Fibroblast of lung (primary cell): ENCODE measurements around the gene MTAP. TPM values are rescaled to one million over a fixed set of nuclear protein-coding genes. Genes with fewer than 3 reads are reported as not detected.
A peak's percentile ranks its signal among the peaks of the same experiment; 100 is the strongest.

Source experiments
- DNase-seq, 2 donors: peaks; one replicate each; pipeline versions ENCODE4 v3.0.0 to v3.0.0-alpha.2; 2010; ENCODE audit warnings: low read depth in 2 of 2
- H2AFZ ChIP-seq: 2 replicates; pipeline ENCODE4 v1.5.1; 2012; ENCODE audit warnings: low read length, control low read depth, inconsistent platforms
- H3K27ac ChIP-seq: 2 replicates; pipeline ENCODE4 v1.5.1; 2011; ENCODE audit warnings: low read length, control low read depth; ENCODE audit not compliant: insufficient read depth
- H3K27me3 ChIP-seq: 2 replicates; pipeline ENCODE4 v1.5.1; 2011; ENCODE audit warnings: mild to moderate bottlenecking, low read length; ENCODE audit not compliant: control insufficient read depth, insufficient read depth
- H3K36me3 ChIP-seq: 2 replicates; pipeline ENCODE4 v1.5.1; 2011; ENCODE audit warnings: low read length; ENCODE audit not compliant: control insufficient read depth, insufficient read depth
- H3K4me1 ChIP-seq: 2 replicates; pipeline ENCODE4 v1.5.1; 2011; ENCODE audit warnings: low read length; ENCODE audit not compliant: control insufficient read depth, insufficient read depth; ENCODE audit errors: extremely low read depth
- H3K4me2 ChIP-seq: 2 replicates; pipeline ENCODE4 v1.5.1; 2011; ENCODE audit warnings: low read length, control low read depth; ENCODE audit not compliant: insufficient read depth; ENCODE audit errors: extremely low read depth
- H3K4me3 ChIP-seq, 4 experiments: fragments of 200-600 bp in 1 of 4; sonication (generic) in 1 of 4; replicated peaks in 1 of 4; 2 replicates each; pipeline ENCODE4 v1.5.1; 2011 to 2016; ENCODE audit warnings: low read length in 4 of 4, low read depth in 3 of 4, mild to moderate bottlenecking in 3 of 4, control low read depth in 2 of 4, inconsistent platforms in 1 of 4, mixed read lengths in 1 of 4; ENCODE audit not compliant: insufficient read depth in 1 of 4; ENCODE audit errors: control extremely low read depth in 1 of 4
- H3K79me2 ChIP-seq: 2 replicates; pipeline ENCODE4 v1.5.1; 2012; ENCODE audit warnings: mild to moderate bottlenecking, low read length, inconsistent platforms; ENCODE audit not compliant: control insufficient read depth, insufficient read depth
- H3K9ac ChIP-seq: 2 replicates; pipeline ENCODE4 v1.5.1; 2011; ENCODE audit warnings: mild to moderate bottlenecking, low read length, control low read depth; ENCODE audit not compliant: insufficient read depth
- H3K9me3 ChIP-seq: 2 replicates; pipeline ENCODE4 v1.5.1; 2012; ENCODE audit warnings: low read depth, low read length; ENCODE audit not compliant: control insufficient read depth, insufficient read depth
- H4K20me1 ChIP-seq: 2 replicates; pipeline ENCODE4 v1.5.1; 2011; ENCODE audit warnings: low read length; ENCODE audit not compliant: control insufficient read depth, insufficient read depth; ENCODE audit errors: extremely low read depth
- EZH2 ChIP-seq: IDR thresholded peaks from 2 replicates; pipeline ENCODE4 v1.5.1; 2012; ENCODE audit warnings: low read length, control low read depth, mild to moderate bottlenecking; ENCODE audit errors: missing control alignments
- polyA plus RNA-seq, 2 donors: library from polyadenylated mRNA; depleted of rRNA in 1 of 2; stranded (reverse) in 1 of 2; unstranded in 1 of 2; fragments of >200 nt; gene quantifications; 2 replicates each; pipeline ENCODE4 v1.2.1, GENCODE V29; 2011 to 2012; ENCODE audit warnings: missing spikeins in 1 of 2
- total RNA-seq: library from RNA; depleted of rRNA; stranded (reverse); fragments of >200 nt; gene quantifications from 2 replicates; pipeline ENCODE4 v1.2.1, GENCODE V29; 2014
- TF ChIP-seq, protein P1 (sequence below), 2 donors: IDR thresholded peaks in 1 of 2; conservative IDR thresholded peaks in 1 of 2; 1 replicate in 1 of 2; 2 replicates in 1 of 2; pipeline ENCODE4 v1.5.1; 2011 to 2012; ENCODE audit warnings: low read length in 2 of 2, control low read depth in 1 of 2, inconsistent platforms in 1 of 2, low read depth in 1 of 2, mild to moderate bottlenecking in 1 of 2

The MTAP gene
- total and polyA plus RNA-seq, 2 donors (not counting 1 experiment from before 2014, with no cell fraction given): 20.0 to 27.6 TPM

DNA sequence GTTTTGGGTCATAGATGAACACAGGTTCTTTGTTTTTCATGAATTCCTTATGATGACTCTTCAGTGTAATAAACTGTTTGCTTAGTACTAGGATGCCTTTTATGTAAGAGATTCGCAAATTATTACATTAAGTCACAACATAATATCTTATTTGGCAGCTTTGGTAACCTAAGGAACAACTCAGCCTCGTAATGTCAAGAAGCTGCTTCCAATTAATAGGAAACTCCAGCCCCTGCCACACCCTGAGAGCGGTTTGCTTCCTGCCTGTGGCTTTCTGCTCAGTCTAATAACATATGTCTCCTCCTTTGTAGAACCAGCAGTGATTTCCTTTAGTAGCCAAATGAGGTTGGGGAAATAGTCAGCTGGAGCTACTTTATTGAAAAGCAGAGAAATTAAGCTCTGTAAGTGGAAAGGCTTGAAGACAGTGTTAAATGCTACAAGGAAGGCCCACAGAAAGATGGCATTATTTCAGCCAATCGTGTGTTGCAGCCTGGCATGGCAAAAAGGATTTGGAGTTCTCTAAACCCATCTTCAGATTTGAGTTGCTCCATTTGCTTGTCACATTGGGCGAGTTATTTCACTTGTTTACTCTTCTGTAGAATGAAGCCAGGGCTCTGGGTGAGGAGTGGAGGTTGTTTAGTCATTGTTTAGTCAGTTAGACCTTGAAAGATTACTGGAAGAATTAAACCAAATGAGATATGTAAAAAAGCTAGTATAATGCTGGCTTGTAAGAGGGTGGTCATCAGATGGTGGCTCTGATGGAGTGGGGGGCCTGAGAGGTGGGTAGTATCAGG is 54.1 kb downstream of the MTAP start:
- Histone ChIP-seq H3K4me3 (no peak overlapping the region), H3K36me3 (peaks cover 8% of the 10 kb centered on the region), H3K79me2 (no peaks in the 10 kb centered on the region), H2AFZ (no peak overlapping the region), H3K4me1 (peaks cover 16% of the 10 kb centered on the region), H3K27me3 (no peaks in the 10 kb centered on the region), H3K9ac (no peak overlapping the region), H4K20me1 (no peaks in the 10 kb centered on the region), H3K27ac (peak overlapping the region; percentile 49), H3K9me3 (no peaks in the 10 kb centered on the region), H3K4me2 (peak overlapping the region; percentile 36)
- DNase-seq: peak; percentile 29 to 31
- TF ChIP-seq, protein P1, sequence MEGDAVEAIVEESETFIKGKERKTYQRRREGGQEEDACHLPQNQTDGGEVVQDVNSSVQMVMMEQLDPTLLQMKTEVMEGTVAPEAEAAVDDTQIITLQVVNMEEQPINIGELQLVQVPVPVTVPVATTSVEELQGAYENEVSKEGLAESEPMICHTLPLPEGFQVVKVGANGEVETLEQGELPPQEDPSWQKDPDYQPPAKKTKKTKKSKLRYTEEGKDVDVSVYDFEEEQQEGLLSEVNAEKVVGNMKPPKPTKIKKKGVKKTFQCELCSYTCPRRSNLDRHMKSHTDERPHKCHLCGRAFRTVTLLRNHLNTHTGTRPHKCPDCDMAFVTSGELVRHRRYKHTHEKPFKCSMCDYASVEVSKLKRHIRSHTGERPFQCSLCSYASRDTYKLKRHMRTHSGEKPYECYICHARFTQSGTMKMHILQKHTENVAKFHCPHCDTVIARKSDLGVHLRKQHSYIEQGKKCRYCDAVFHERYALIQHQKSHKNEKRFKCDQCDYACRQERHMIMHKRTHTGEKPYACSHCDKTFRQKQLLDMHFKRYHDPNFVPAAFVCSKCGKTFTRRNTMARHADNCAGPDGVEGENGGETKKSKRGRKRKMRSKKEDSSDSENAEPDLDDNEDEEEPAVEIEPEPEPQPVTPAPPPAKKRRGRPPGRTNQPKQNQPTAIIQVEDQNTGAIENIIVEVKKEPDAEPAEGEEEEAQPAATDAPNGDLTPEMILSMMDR (conservative IDR thresholded peaks at IDR 0.05 in 1 of 2, IDR thresholded peaks at IDR 0.05 in 1 of 2; ENCODE audit: low read depth in 1 of 2, low read length in 2 of 2): no peak
- no peak for TF ChIP-seq EZH2

DNA sequence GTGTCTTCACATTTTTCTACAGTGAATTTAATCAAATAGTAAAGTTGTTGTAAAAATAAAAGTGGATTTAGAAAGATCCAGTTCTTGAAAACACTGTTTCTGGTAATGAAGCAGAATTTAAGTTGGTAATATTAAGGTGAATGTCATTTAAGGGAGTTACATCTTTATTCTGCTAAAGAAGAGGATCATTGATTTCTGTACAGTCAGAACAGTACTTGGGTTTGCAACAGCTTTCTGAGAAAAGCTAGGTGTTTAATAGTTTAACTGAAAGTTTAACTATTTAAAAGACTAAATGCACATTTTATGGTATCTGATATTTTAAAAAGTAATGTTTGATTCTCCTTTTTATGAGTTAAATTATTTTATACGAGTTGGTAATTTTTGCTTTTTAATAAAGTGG is 60.4 kb downstream of the MTAP start:
- no peaks in the 10 kb centered on the region for H4K20me1 ChIP-seq
- no peak overlapping the region for H3K9ac ChIP-seq
- H3K4me1 ChIP-seq: no peaks in the 10 kb centered on the region
- no peak overlapping the region for H3K4me2 ChIP-seq
- no peaks in the 10 kb centered on the region for H3K9me3 ChIP-seq
- no peak for DNase-seq
- no peak overlapping the region for H3K27ac ChIP-seq
- TF ChIP-seq, protein P1 (conservative IDR thresholded peaks at IDR 0.05 in 1 of 2, IDR thresholded peaks at IDR 0.05 in 1 of 2; ENCODE audit: low read depth in 1 of 2, low read length in 2 of 2): no peak
- TF ChIP-seq EZH2: no peak
- H2AFZ ChIP-seq: no peak overlapping the region
- no peak overlapping the region for H3K4me3 ChIP-seq
- no peaks in the 10 kb centered on the region for H3K79me2 ChIP-seq
- no peaks in the 10 kb centered on the region for H3K27me3 ChIP-seq
- peaks cover 9% of the 10 kb centered on the region for H3K36me3 ChIP-seq

DNA sequence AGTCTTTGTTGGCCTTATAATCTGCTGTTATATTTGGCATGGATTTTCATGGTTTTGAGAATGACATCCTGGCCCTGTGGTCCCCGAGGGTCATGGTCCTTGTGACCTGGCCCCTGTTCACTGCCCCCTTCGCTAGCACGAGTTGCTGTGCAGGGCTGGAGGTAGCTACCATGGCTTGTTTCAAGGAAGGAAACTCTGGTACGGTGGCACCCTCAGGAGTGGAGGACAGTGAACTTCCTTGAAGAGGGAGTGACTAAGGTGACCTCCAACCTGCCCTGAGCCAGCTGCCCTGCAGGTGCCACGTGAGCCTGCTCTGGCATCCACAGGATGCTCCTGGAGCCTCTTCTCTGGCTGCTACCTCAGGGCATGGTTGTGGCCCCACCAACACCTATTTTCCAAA is 62.1 kb downstream of the MTAP start:
- H4K20me1 ChIP-seq: no peaks in the 10 kb centered on the region
- no peaks in the 10 kb centered on the region for H3K79me2 ChIP-seq
- peaks cover 5% of the 10 kb centered on the region for H3K36me3 ChIP-seq
- H3K9me3 ChIP-seq: no peaks in the 10 kb centered on the region
- H2AFZ ChIP-seq: no peak overlapping the region
- H3K9ac ChIP-seq: no peak overlapping the region
- H3K27me3 ChIP-seq: no peaks in the 10 kb centered on the region
- TF ChIP-seq EZH2: no peak
- TF ChIP-seq, protein P1 (conservative IDR thresholded peaks at IDR 0.05 in 1 of 2, IDR thresholded peaks at IDR 0.05 in 1 of 2; ENCODE audit: low read depth in 1 of 2, low read length in 2 of 2): no peak
- H3K27ac ChIP-seq: no peak overlapping the region
- DNase-seq: no peak
- H3K4me3 ChIP-seq: no peak overlapping the region
- H3K4me2 ChIP-seq: no peak overlapping the region
- H3K4me1 ChIP-seq: no peaks in the 10 kb centered on the region
